ENCODE data around the gene HMGCS1. TPM values are rescaled to one million over a fixed set of nuclear protein-coding genes. Genes with fewer than 3 reads are reported as not detected.

Gene HMGCS1
- total RNA-seq, 2 experiments from 2014 or later = 58.4 to 60.2 TPM

DNA sequence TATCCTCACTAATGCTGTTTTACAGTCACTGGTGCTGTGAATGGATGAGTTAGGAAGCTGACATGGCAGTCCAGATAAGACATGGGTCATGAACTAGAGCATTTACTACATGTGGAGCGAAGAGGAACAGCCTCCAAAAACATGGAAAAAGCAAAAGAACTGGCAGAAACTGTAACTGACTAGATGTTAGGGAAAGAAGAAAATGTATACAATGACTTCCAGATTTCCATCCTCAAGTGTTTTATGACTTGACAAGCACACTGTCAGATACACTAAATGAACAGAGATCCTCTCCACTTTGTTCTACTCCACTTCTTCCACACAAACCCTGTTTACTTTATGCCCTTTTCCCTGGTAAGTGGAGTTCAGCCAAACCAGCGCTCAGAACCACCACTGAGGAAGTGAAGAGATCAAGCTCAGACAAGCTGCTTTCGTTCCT, 11.5 kb downstream of the HMGCS1 start:
- Mint-ChIP-seq H3K4me3 (no peak overlapping the region), H3K27ac (no peak overlapping the region), H3K4me1 (peaks cover 50% of the 10 kb centered on the region), H3K36me3 (peaks cover 52% of the 10 kb centered on the region), H3K9me3 (no peaks in the 10 kb centered on the region), H3K27me3 (no peaks in the 10 kb centered on the region)
- no peak for DNase-seq

- Mint-ChIP-seq H3K9me3 (no peaks in the 10 kb centered on the region), H3K27me3 (no peaks in the 10 kb centered on the region), H3K27ac (no peak overlapping the region), H3K36me3 (peaks cover 51% of the 10 kb centered on the region), H3K4me3 (no peak overlapping the region), H3K4me1 (peaks cover 39% of the 10 kb centered on the region)
- DNase-seq = no peak
These were observed 13.1 kb downstream of the HMGCS1 start for GRCh38 chr5:43300112-43300511.

DNA sequence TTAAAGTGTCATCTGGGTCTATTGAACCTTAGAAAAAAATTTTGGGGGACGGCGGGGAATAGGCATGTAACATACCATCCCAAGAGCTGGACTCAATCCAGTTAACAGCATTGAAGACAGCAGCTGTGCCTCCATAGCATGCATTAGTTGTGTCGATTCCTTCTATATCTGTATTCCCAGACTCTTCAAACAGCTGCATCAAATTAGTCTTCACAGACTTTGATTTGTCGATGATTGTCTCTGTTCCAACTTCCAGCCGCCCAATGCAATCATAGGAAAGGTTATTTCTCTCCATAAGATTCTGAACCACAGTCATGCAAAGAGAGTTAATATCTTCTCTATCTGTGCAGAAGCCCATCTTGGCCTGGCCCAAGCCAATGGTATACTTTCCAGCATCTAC, 14.8 kb downstream of the HMGCS1 start:
- Mint-ChIP-seq H3K9me3 (no peaks in the 10 kb centered on the region), H3K27me3 (no peaks in the 10 kb centered on the region), H3K4me3 (no peak overlapping the region), H3K4me1 (peaks cover 23% of the 10 kb centered on the region), H3K27ac (no peak overlapping the region), H3K36me3 (peaks cover 46% of the 10 kb centered on the region)
- no peak for DNase-seq

- H3K27ac Mint-ChIP-seq = no peak overlapping the region
These were observed 16.4 kb downstream of the HMGCS1 start for GRCh38 chr5:43296835-43297234.

GRCh38 chr5:43295202-43295601, 18.0 kb downstream of the HMGCS1 start:
- no peak for DNase-seq
- Mint-ChIP-seq H3K4me3 (no peak overlapping the region), H3K27ac (peak overlapping the region; percentile 6), H3K27me3 (no peaks in the 10 kb centered on the region), H3K4me1 (no peaks in the 10 kb centered on the region), H3K9me3 (no peaks in the 10 kb centered on the region), H3K36me3 (peaks cover 29% of the 10 kb centered on the region)

More at GRCh38 chr5:43296835-43297234, 16.4 kb downstream of the HMGCS1 start:
- no peak for DNase-seq
- no peak overlapping the region for H3K4me3 Mint-ChIP-seq
- H3K36me3 Mint-ChIP-seq = peaks cover 31% of the 10 kb centered on the region
- peaks cover 10% of the 10 kb centered on the region for H3K4me1 Mint-ChIP-seq
- H3K9me3 Mint-ChIP-seq = no peaks in the 10 kb centered on the region
- H3K27me3 Mint-ChIP-seq = no peaks in the 10 kb centered on the region

- no peaks in the 10 kb centered on the region for H3K9me3 Mint-ChIP-seq
- no peaks in the 10 kb centered on the region for H3K27me3 Mint-ChIP-seq
- peaks cover 30% of the 10 kb centered on the region for H3K36me3 Mint-ChIP-seq
- no peak overlapping the region for H3K27ac Mint-ChIP-seq
- no peak for DNase-seq
- no peaks in the 10 kb centered on the region for H3K4me1 Mint-ChIP-seq
- no peak overlapping the region for H3K4me3 Mint-ChIP-seq
These were observed 19.0 kb downstream of the HMGCS1 start for GRCh38 chr5:43294226-43294625.

DNA sequence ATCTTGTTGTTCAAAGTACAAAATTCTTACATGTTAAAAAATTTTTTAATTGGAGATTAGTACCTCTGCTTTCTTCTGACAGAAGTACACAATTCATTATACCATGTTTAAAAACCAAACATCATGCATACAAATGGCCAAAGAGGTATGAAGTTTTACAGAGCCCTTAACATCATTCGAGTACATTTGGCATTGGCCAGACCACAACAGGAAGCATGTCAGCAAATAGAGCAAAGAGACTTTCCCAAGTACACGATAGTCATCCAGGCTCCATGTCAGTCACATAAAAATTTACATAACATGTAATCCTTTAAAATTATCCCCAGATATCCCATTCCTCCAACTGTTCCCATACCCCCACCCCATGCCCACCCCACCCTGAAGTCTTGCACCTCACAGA, 22.5 kb downstream of the HMGCS1 start:
- DNase-seq = no peak
- H3K4me1 Mint-ChIP-seq = no peaks in the 10 kb centered on the region
- no peak overlapping the region for H3K4me3 Mint-ChIP-seq
- no peaks in the 10 kb centered on the region for H3K27me3 Mint-ChIP-seq
- H3K36me3 Mint-ChIP-seq = peaks cover 26% of the 10 kb centered on the region
- no peak overlapping the region for H3K27ac Mint-ChIP-seq
- H3K9me3 Mint-ChIP-seq = no peaks in the 10 kb centered on the region

DNA sequence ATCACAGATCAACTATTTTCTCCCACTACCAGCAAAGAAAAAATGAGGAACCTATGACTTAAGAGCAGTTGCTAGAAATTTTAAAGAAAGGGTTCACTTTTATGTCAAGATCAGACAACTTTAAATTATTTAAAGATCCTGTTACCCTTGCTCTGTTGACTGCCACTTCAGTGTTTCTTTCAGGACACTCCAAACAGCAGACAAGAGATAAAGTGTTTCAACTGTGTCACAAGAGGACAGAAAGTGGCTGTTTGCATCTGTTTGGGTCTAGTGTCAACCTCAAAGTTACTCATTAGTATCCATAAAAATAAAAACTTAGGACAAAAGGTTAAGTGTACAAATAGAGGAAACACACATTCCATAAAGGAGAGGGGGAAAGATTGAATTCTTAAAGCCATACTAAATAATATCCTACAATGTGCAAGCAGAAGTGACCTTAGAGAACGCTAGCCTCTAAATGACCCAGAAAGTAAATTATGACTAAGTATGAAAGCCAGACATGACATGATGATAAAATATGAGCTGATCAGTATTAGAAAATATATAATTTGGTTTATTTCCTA, 24.9 kb downstream of the HMGCS1 start:
- Mint-ChIP-seq H3K36me3 (peaks cover 11% of the 10 kb centered on the region), H3K9me3 (no peaks in the 10 kb centered on the region), H3K4me1 (no peaks in the 10 kb centered on the region), H3K27me3 (no peaks in the 10 kb centered on the region), H3K4me3 (no peak overlapping the region), H3K27ac (no peak overlapping the region)
- no peak for DNase-seq

- Mint-ChIP-seq H3K9me3 (no peaks in the 10 kb centered on the region), H3K4me3 (no peak overlapping the region), H3K36me3 (peaks cover 11% of the 10 kb centered on the region), H3K27me3 (no peaks in the 10 kb centered on the region), H3K4me1 (no peaks in the 10 kb centered on the region), H3K27ac (no peak overlapping the region)
- no peak for DNase-seq
These were observed 25.7 kb downstream of the HMGCS1 start for GRCh38 chr5:43287493-43287892.

GRCh38 chr5:43286623-43287022, 26.6 kb downstream of the HMGCS1 start:
- Mint-ChIP-seq H3K27ac (no peak overlapping the region), H3K36me3 (peaks cover 10% of the 10 kb centered on the region), H3K4me3 (no peak overlapping the region), H3K27me3 (no peaks in the 10 kb centered on the region), H3K4me1 (no peaks in the 10 kb centered on the region), H3K9me3 (no peaks in the 10 kb centered on the region)
- no peak for DNase-seq

DNA sequence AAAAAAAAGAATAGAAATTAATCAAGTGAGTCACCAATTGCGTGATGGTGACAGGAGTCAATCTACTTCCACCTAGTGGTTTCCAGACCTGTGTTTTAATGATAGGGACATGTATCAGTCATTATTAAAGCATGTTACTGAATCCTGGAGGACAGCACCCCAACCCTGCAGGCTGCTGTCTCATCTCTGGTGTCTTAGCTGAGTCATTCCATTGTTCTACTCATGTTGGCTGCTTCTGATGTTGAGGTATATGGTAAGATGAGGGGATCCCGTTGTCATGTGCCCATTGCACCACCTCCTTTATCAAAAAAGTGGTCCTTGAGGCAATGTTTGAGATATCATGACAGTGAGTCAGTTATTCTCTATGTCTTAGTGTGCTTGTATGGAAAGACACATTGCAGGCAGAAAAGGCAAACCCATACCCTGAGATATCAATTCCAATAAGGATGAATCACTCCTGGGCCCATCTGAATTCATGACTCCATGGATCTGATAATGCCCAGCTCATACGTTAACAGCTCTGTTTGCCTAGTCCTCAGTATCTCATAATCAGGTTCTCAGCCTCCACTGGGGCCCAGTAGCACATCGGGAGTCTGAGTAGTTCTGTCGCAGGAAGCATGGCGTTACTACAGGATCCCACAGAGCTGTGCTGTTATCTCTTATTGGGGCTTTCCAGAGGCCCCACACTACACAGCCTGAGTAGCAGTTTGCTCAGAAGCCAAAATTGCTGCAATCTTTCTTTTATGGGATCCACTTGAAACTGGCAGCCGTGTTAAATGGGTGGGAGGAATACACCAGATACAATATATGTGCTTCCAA, 31.2 kb downstream of the HMGCS1 start:
- no peaks in the 10 kb centered on the region for H3K27me3 Mint-ChIP-seq
- H3K36me3 Mint-ChIP-seq = no peaks in the 10 kb centered on the region
- H3K4me3 Mint-ChIP-seq = no peak overlapping the region
- H3K4me1 Mint-ChIP-seq = no peaks in the 10 kb centered on the region
- DNase-seq = no peak
- H3K9me3 Mint-ChIP-seq = no peaks in the 10 kb centered on the region
- no peak overlapping the region for H3K27ac Mint-ChIP-seq

- H3K4me1 Mint-ChIP-seq = no peaks in the 10 kb centered on the region
- H3K9me3 Mint-ChIP-seq = no peaks in the 10 kb centered on the region
- no peak overlapping the region for H3K27ac Mint-ChIP-seq
- no peak for DNase-seq
- H3K36me3 Mint-ChIP-seq = no peaks in the 10 kb centered on the region
- no peaks in the 10 kb centered on the region for H3K27me3 Mint-ChIP-seq
- H3K4me3 Mint-ChIP-seq = no peak overlapping the region
These were observed 33.5 kb downstream of the HMGCS1 start for GRCh38 chr5:43279548-43280274.

GRCh38 chr5:43275391-43275790, 37.8 kb downstream of the HMGCS1 start:
- no peak for DNase-seq
- Mint-ChIP-seq H3K4me3 (no peak overlapping the region), H3K4me1 (no peaks in the 10 kb centered on the region), H3K27me3 (peaks cover 10% of the 10 kb centered on the region), H3K27ac (no peak overlapping the region), H3K36me3 (no peaks in the 10 kb centered on the region), H3K9me3 (no peaks in the 10 kb centered on the region)

DNA sequence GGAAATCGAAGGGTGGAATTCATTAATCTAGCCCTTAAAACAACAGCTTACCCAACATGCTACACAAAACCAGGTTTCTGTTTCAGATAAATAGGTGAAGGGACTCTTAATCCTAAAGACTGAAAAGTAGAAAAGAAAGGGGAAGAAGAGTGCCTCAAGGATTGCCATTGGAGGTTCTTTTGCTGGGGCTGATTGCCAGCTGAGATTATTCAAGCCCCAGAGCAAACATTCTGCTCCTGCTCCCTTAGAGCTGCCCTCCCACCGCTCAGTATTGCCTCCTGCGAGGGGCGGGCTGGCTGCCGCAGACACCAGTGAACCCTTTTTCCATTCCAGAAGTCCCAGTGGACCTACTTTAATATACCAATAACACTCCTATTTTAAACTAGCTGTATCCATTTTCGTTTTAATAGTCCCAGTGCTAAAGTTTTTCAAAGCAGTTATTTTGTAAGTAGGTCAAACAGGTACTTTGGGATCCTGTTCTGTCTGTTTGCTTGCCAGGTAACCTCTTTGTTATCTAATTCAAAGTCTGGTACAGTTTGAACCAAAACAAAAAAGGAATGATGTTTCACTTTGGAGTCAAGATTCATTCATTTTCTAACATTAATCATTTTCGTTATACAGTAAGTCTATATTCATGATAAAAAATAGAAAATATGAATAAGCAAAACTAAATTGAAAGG, 38.6 kb downstream of the HMGCS1 start:
- DNase-seq = no peak
- peaks cover 10% of the 10 kb centered on the region for H3K27me3 Mint-ChIP-seq
- H3K4me1 Mint-ChIP-seq = no peaks in the 10 kb centered on the region
- no peaks in the 10 kb centered on the region for H3K9me3 Mint-ChIP-seq
- H3K36me3 Mint-ChIP-seq = peaks cover 3% of the 10 kb centered on the region
- no peak overlapping the region for H3K27ac Mint-ChIP-seq
- H3K4me3 Mint-ChIP-seq = no peak overlapping the region

DNA sequence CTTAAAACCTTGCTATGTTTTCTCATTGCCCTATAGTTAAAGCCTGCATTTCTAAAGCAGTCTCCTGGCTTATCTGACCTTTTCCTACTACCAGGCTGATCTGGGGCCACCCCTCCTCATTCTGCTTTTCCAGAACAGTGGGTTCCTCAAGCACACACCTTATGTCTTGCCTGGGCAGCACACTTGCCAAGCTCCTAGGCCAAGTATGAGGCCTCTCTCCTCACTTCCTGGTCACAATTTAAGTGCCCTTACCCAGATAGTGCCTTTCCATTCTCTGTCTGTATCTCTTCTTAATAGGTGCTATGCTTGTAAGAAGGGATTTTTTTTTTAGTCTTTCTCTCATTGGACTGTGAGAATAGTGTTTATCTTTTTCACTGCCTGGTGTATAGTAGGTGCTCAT, 39.7 kb downstream of the HMGCS1 start:
- Mint-ChIP-seq H3K27ac (no peak overlapping the region), H3K27me3 (peaks cover 13% of the 10 kb centered on the region), H3K36me3 (peaks cover 3% of the 10 kb centered on the region), H3K9me3 (peaks cover 2% of the 10 kb centered on the region), H3K4me3 (no peak overlapping the region), H3K4me1 (no peaks in the 10 kb centered on the region)
- no peak for DNase-seq
